Renal cortical epithelial cell (primary cell): ENCODE results near the gene PHF12. TPM values are rescaled to one million over a fixed set of nuclear protein-coding genes. Genes with fewer than 3 reads are reported as not detected.

Experiments used
- DNase-seq: peaks from one replicate; pipeline ENCODE4 v3.0.0-alpha.2; 2011; ENCODE audit warnings: low read depth
- total RNA-seq: library from RNA; depleted of rRNA; stranded (reverse); fragments of >200 nt; gene quantifications from 2 replicates; pipeline ENCODE4 v1.2.3, GENCODE V29; 2014

Gene PHF12
- total RNA-seq = 12.9 and 47.0 TPM in 2 replicates

GRCh38 chr17:28951428-28951990 is at the start of gene PHF12:
Gene PHF12, minus strand, starts transcription at chr17:28951518. Its CDS starts 558 bp downstream, at chr17:28950960.
- DNase-seq = peak; percentile 100

GRCh38 chr17:29000973-29001372 is 49.7 kb upstream of the PHF12 start:
- DNase-seq = no peak

- no peak for DNase-seq
These were observed 47.9 kb upstream of the PHF12 start for GRCh38 chr17:28999206-28999605.

- no peak for DNase-seq
These were observed 46.5 kb upstream of the PHF12 start for GRCh38 chr17:28997806-28998205.

GRCh38 chr17:28996554-28997096 is 45.3 kb upstream of the PHF12 start:
- no peak for DNase-seq

GRCh38 chr17:28993645-28994426 is 42.5 kb upstream of the PHF12 start:
- no peak for DNase-seq

- DNase-seq = no peak
These were observed 41.6 kb upstream of the PHF12 start for GRCh38 chr17:28992625-28993600.

GRCh38 chr17:28992185-28992584 is 40.9 kb upstream of the PHF12 start:
- DNase-seq = no peak

- no peak for DNase-seq
These were observed 40.5 kb upstream of the PHF12 start for GRCh38 chr17:28991779-28992178.

- DNase-seq = no peak
These were observed 37.7 kb upstream of the PHF12 start for GRCh38 chr17:28989028-28989427.

GRCh38 chr17:28988475-28988874 is 37.2 kb upstream of the PHF12 start:
- no peak for DNase-seq

- DNase-seq = no peak
These were observed 35.7 kb upstream of the PHF12 start for GRCh38 chr17:28986714-28987655.

- DNase-seq = no peak
These were observed 34.8 kb upstream of the PHF12 start for GRCh38 chr17:28985950-28986713.

GRCh38 chr17:28983286-28984230 is 32.2 kb upstream of the PHF12 start:
- no peak for DNase-seq

- no peak for DNase-seq
These were observed 30.9 kb upstream of the PHF12 start for GRCh38 chr17:28982131-28982793.

GRCh38 chr17:28978356-28978964 is 27.1 kb upstream of the PHF12 start:
- DNase-seq = no peak

- DNase-seq = no peak
These were observed 26.5 kb upstream of the PHF12 start for GRCh38 chr17:28977659-28978355.
